HL-60 (cell line): Measurements from ENCODE around the gene RANBP3.

Source experiments
- DNase-seq, 2 experiments: peaks; one replicate each; pipeline ENCODE4 v3.0.0-alpha.2; 2010 to 2020; ENCODE audit warnings: low read depth in 1 of 2, low spot score in 1 of 2
- H3K27ac ChIP-seq: fragments of 250-450 bp; sonication (Bioruptor Pico); replicated peaks from 2 replicates; pipeline ENCODE4 v1.5.1; 2020; ENCODE audit warnings: mild to moderate bottlenecking, moderate library complexity
- H3K27me3 ChIP-seq: fragments of 250-450 bp; sonication (Bioruptor Pico); 2 replicates; pipeline ENCODE4 v1.5.1; 2021; ENCODE audit warnings: mild to moderate bottlenecking, moderate library complexity; ENCODE audit not compliant: insufficient read depth, poor library complexity, severe bottlenecking
- H3K4me3 ChIP-seq: replicated peaks from 2 replicates; pipeline ENCODE4 v1.5.1; 2011; ENCODE audit warnings: mild to moderate bottlenecking, control low read depth, low read length; ENCODE audit not compliant: insufficient read depth
- GABPA ChIP-seq: IDR thresholded peaks from 2 replicates; pipeline ENCODE4 v1.6.1; 2012; ENCODE audit warnings: low read depth
- POLR2AphosphoS5 ChIP-seq: IDR thresholded peaks from 2 replicates; pipeline ENCODE4 v1.6.1; 2012; ENCODE audit warnings: low read depth
- REST ChIP-seq: IDR thresholded peaks from 2 replicates; pipeline ENCODE4 v1.6.1; 2012; ENCODE audit warnings: low read depth; ENCODE audit not compliant: insufficient replicate concordance
- SPI1 ChIP-seq: IDR thresholded peaks from 2 replicates; pipeline ENCODE4 v1.6.1; 2012; ENCODE audit warnings: low read depth, mild to moderate bottlenecking, borderline replicate concordance
- TF ChIP-seq, protein P1 (sequence below): IDR thresholded peaks from one replicate; pipeline ENCODE4 v1.5.1; 2011; ENCODE audit warnings: low read length, control low read depth, inconsistent platforms; ENCODE audit not compliant: insufficient read depth

RANBP3 gene

DNA sequence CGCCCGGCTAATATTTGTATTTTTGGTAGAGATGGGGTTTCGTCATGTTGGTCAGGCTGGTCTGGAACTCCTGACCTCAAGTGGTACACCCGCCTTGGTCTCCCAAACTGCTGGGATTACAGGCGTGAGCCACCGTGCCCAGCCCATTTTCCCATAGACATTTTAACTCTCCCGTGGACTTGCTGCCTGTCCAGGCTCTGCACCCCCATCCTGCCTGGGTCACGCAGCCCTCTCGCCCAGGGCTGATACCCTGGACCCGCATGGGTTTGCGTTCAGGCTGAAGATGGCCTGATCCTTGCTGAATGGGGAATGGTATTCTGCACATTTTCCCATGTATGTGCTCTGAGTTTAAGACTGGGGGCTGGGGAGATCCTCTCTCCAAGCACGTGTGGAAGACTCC is 46.0 kb upstream of the RANBP3 start:
- Histone ChIP-seq H3K27ac (no peak overlapping the region), H3K27me3 (no peaks in the 10 kb centered on the region), H3K4me3 (no peak overlapping the region)
- no peak for TF ChIP-seq REST
- no peak for DNase-seq

DNA sequence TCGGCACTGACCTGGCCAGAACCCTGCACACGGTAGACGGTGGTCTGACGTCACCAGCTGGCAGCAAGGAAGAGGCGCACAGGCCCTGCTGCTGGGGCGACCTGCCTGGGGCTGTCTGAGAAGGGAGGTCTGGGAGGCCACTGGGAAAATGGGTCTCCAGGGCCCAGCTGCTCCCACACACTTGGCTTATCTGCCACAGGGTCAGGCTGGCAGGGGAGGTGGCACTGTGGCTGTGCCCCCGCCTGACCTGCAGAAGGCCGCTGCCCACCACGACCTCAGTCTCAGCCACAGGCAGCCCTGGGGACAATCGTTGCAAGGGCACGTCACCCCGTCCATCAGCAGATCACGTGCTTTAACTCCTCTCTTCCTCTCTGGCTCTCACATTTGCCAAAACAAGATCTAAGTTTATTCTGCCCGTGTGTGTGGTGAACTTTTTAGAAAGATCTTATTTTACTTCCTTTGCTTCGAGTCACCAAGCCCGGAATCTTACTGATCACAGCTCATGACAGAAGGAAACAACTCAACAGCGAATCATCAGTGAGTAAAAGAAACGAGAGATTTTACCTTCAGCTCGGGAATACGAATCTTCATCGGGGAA is 45.2 kb upstream of the RANBP3 start:
- peak in 1 of 2 experiments; percentile 14 for DNase-seq
- Histone ChIP-seq H3K27me3 (no peaks in the 10 kb centered on the region), H3K4me3 (no peak overlapping the region), H3K27ac (no peak overlapping the region)
- TF ChIP-seq REST (no peak), POLR2AphosphoS5 (no peak), GABPA (no peak), SPI1 (no peak)
- TF ChIP-seq, protein P1, sequence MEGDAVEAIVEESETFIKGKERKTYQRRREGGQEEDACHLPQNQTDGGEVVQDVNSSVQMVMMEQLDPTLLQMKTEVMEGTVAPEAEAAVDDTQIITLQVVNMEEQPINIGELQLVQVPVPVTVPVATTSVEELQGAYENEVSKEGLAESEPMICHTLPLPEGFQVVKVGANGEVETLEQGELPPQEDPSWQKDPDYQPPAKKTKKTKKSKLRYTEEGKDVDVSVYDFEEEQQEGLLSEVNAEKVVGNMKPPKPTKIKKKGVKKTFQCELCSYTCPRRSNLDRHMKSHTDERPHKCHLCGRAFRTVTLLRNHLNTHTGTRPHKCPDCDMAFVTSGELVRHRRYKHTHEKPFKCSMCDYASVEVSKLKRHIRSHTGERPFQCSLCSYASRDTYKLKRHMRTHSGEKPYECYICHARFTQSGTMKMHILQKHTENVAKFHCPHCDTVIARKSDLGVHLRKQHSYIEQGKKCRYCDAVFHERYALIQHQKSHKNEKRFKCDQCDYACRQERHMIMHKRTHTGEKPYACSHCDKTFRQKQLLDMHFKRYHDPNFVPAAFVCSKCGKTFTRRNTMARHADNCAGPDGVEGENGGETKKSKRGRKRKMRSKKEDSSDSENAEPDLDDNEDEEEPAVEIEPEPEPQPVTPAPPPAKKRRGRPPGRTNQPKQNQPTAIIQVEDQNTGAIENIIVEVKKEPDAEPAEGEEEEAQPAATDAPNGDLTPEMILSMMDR = no peak

GRCh38 chr19:6022570-6023064 is 44.7 kb upstream of the RANBP3 start:
- Histone ChIP-seq H3K4me3 (no peak overlapping the region), H3K27me3 (no peaks in the 10 kb centered on the region), H3K27ac (no peak overlapping the region)
- TF ChIP-seq POLR2AphosphoS5 (no peak), GABPA (no peak), REST (no peak), SPI1 (no peak)
- TF ChIP-seq, protein P1 = no peak
- no peak for DNase-seq
